ENCODE data around the gene OBI1. TPM values are rescaled to one million over a fixed set of nuclear protein-coding genes. Genes with fewer than 3 reads are reported as not detected.
A peak's percentile ranks its signal among the peaks of the same experiment; 100 is the strongest.

Gene OBI1
- total RNA-seq, 1 donor from 2014 or later, result 22.3 TPM

DNA sequence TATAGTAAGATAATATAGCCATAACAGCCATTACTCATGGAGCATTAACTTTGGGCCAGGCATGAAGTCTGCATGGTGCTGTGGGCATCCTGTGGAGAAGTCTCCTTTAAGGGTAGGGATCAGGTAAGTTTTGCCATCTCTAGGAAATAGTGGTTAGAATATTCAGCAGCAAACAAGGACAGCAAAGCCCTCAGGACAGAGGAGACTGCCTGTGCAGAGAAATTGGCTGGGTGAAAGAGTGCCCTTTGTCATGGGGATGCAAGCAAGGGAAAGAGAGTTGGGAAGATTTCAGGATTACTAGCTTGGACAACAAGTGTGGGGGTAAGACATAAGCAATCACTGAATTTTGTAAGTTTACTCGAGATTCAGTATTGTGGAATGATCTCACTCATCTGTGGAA, 15.7 kb upstream of the OBI1 start:
- Mint-ChIP-seq H3K27me3 (peaks cover 13% of the 10 kb centered on the region), H3K9me3 (ENCODE audit: low read depth) (no peaks in the 10 kb centered on the region), H3K4me3 (ENCODE audit: low read depth) (no peak overlapping the region), H3K27ac (no peak overlapping the region), H3K36me3 (ENCODE audit: insufficient read depth) (no peaks in the 10 kb centered on the region), H3K4me1 (ENCODE audit: low read depth) (no peaks in the 10 kb centered on the region)
- DNase-seq (ENCODE audit: low spot score, unreplicated experiment), result no peak
- TF ChIP-seq, protein P1, sequence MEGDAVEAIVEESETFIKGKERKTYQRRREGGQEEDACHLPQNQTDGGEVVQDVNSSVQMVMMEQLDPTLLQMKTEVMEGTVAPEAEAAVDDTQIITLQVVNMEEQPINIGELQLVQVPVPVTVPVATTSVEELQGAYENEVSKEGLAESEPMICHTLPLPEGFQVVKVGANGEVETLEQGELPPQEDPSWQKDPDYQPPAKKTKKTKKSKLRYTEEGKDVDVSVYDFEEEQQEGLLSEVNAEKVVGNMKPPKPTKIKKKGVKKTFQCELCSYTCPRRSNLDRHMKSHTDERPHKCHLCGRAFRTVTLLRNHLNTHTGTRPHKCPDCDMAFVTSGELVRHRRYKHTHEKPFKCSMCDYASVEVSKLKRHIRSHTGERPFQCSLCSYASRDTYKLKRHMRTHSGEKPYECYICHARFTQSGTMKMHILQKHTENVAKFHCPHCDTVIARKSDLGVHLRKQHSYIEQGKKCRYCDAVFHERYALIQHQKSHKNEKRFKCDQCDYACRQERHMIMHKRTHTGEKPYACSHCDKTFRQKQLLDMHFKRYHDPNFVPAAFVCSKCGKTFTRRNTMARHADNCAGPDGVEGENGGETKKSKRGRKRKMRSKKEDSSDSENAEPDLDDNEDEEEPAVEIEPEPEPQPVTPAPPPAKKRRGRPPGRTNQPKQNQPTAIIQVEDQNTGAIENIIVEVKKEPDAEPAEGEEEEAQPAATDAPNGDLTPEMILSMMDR (IDR thresholded peaks at IDR 0.05; ENCODE audit: unreplicated experiment), result no peak

DNA sequence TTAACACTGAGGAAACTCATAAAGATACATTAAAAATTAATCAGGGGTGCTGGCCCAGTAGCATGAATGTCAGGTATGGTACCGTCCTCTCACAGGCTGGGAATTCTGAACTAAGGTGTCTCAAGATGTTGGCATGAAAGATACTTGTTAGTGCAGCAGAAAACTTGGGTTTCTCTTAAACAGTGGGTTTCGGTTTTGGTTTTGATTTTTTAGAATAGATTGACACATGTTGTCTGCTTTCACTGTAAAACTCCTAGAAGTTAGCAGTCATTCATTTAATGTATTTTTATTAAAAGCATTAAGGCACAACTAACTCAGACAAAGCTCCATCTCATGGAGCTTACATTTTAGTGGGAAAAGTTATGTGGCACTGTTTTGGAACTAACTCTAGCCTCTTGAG, 3.5 kb upstream of the OBI1 start:
- no peaks in the 10 kb centered on the region for H3K27me3 Mint-ChIP-seq
- H3K36me3 Mint-ChIP-seq (ENCODE audit: insufficient read depth), result no peaks in the 10 kb centered on the region
- no peak overlapping the region for H3K27ac Mint-ChIP-seq
- DNase-seq (ENCODE audit: low spot score, unreplicated experiment), result no peak
- TF ChIP-seq, protein P1 (IDR thresholded peaks at IDR 0.05; ENCODE audit: unreplicated experiment), result no peak
- H3K9me3 Mint-ChIP-seq (ENCODE audit: low read depth), result no peaks in the 10 kb centered on the region
- peaks cover 16% of the 10 kb centered on the region for H3K4me1 Mint-ChIP-seq (ENCODE audit: low read depth)
- H3K4me3 Mint-ChIP-seq (ENCODE audit: low read depth), result no peak overlapping the region

DNA sequence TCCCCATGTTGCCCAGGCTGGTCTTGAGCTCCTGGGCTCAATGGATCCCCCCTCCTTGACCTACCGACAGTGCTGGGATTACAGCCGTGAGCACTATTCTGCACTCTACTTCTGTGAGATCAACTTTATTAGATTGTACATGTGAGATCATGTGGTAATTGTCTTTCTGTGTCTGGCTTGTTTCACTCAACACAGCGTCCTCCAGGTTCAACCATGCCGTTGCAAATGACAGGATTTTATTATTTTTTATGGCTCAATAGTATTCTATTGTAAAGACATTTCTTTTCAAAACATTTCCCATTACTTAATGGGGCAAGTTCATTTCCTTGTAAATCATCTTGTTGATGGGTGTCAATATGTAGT, 1.5 kb upstream of the OBI1 start:
- no peaks in the 10 kb centered on the region for H3K27me3 Mint-ChIP-seq
- no peak overlapping the region for H3K27ac Mint-ChIP-seq
- no peaks in the 10 kb centered on the region for H3K9me3 Mint-ChIP-seq (ENCODE audit: low read depth)
- H3K4me1 Mint-ChIP-seq (ENCODE audit: low read depth), result peaks cover 18% of the 10 kb centered on the region
- DNase-seq (ENCODE audit: low spot score, unreplicated experiment), result no peak
- TF ChIP-seq, protein P1 (IDR thresholded peaks at IDR 0.05; ENCODE audit: unreplicated experiment), result no peak
- peak overlapping the region; percentile 96 for H3K4me3 Mint-ChIP-seq (ENCODE audit: low read depth)
- H3K36me3 Mint-ChIP-seq (ENCODE audit: insufficient read depth), result peaks cover 4% of the 10 kb centered on the region

DNA sequence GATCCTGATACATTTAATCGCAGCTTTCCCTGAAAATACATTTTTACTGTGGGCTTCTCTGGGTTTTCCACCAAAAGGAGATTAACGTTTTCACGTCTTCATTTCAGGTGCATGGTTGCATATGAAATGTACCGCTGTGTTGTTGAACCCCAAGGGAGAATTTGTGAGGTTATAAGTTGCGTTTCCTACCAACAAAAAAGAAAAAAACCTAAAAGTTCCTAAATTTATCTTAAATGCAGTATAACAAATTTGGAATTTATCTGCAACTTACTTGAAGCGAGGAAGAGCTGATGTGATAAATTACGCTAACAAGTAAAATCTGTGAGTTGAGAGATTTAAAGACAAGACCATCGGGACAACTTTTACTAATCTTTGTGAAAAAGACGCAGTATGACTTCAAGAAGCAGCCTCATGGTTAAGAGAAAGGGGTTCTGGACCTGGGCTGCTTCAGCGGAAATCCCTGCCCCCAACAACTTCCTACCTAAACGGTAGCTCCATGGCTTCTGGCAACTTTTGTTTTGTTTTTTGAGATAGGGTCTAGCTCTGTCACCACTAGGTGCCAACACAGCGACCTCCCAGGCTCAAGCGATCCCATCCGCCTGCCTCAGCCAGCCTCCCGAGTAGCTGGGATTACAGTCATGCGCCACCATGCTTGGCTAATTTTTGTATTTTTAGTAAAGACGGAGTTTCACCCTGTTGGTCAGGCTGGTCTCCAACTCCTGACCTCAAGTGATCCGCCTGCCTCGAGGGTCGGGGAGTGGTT, 958 bp upstream of the OBI1 start:
- Mint-ChIP-seq H3K9me3 (ENCODE audit: low read depth) (no peaks in the 10 kb centered on the region), H3K36me3 (ENCODE audit: insufficient read depth) (peaks cover 6% of the 10 kb centered on the region), H3K27ac (peak overlapping the region; percentile 44), H3K27me3 (no peaks in the 10 kb centered on the region), H3K4me3 (ENCODE audit: low read depth) (peak overlapping the region; percentile 96), H3K4me1 (ENCODE audit: low read depth) (peaks cover 18% of the 10 kb centered on the region)
- TF ChIP-seq, protein P1 (IDR thresholded peaks at IDR 0.05; ENCODE audit: unreplicated experiment), result no peak
- no peak for DNase-seq (ENCODE audit: low spot score, unreplicated experiment)

DNA sequence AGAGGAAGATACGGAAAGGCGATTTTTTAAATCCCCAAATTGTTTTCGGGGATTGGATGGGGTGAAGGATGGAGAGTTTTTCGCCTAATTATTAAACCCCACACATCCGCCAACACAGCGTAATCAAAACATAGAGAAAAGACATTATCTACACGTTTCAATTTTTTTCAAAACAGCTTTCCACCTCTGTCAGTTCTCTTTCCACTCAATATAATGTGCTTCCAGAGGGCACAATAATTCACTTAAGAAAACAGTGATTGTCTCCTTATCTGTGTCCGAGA, 435 bp upstream of the OBI1 start:
- peak overlapping the region; percentile 96 for H3K4me3 Mint-ChIP-seq (ENCODE audit: low read depth)
- no peak for DNase-seq (ENCODE audit: low spot score, unreplicated experiment)
- TF ChIP-seq, protein P1 (IDR thresholded peaks at IDR 0.05; ENCODE audit: unreplicated experiment), result no peak
- peaks cover 13% of the 10 kb centered on the region for H3K4me1 Mint-ChIP-seq (ENCODE audit: low read depth)
- no peaks in the 10 kb centered on the region for H3K27me3 Mint-ChIP-seq
- peaks cover 6% of the 10 kb centered on the region for H3K36me3 Mint-ChIP-seq (ENCODE audit: insufficient read depth)
- H3K9me3 Mint-ChIP-seq (ENCODE audit: low read depth), result no peaks in the 10 kb centered on the region
- peak overlapping the region; percentile 44 for H3K27ac Mint-ChIP-seq

All from progenitor cell of endocrine pancreas (in vitro differentiated cells).